Measurements from ENCODE around the gene CMTM1.
"Not testable (repeated sequence)": the region's sequence is repeated elsewhere in the genome, so short reads cannot be mapped to it uniquely, and the experiment has no call there.

- TF ChIP-seq CTCF (optimal IDR thresholded peaks at IDR 0.05 in 1 of 3, IDR thresholded peaks at IDR 0.05 in 1 of 3, conservative IDR thresholded peaks at IDR 0.05 in 1 of 3; ENCODE audit: extremely low read depth in 1 of 3, insufficient read depth in 2 of 3, low read length in 3 of 3); EZH2 (IDR thresholded peaks at IDR 0.05; ENCODE audit: low read length): not testable (repeated sequence)
These were observed 45.7 kb downstream of the CMTM1 start for GRCh38 chr16:66611911-66612310.
